HG02610 (cell line): Measurements from ENCODE around the gene MNT.

Experiments used
- ATAC-seq: cut with Tn5 transposase; IDR thresholded peaks from one replicate; pipeline ENCODE4 v1.9.1; 2021; ENCODE audit warnings: mild to moderate bottlenecking, moderate library complexity; ENCODE audit not compliant: unreplicated experiment

Gene MNT

GRCh38 chr17:2383628-2384167, 17.2 kb downstream of the MNT start:
- no peak for ATAC-seq

- no peak for ATAC-seq
Observed at GRCh38 chr17:2380950-2381649, 19.8 kb downstream of the MNT start.

GRCh38 chr17:2380226-2380922, 20.5 kb downstream of the MNT start:
- ATAC-seq: no peak

- no peak for ATAC-seq
Observed at GRCh38 chr17:2379489-2380225, 21.2 kb downstream of the MNT start.

- no peak for ATAC-seq
Observed at GRCh38 chr17:2378905-2379304, 22.0 kb downstream of the MNT start.

GRCh38 chr17:2377659-2378058, 23.2 kb downstream of the MNT start:
- no peak for ATAC-seq

- no peak for ATAC-seq
Observed at GRCh38 chr17:2376107-2376506, 24.8 kb downstream of the MNT start.

GRCh38 chr17:2375406-2375805, 25.5 kb downstream of the MNT start:
- ATAC-seq: no peak

- no peak for ATAC-seq
Observed at GRCh38 chr17:2374549-2375285, 26.1 kb downstream of the MNT start.

GRCh38 chr17:2373179-2373578, 27.7 kb downstream of the MNT start:
- no peak for ATAC-seq

- ATAC-seq: no peak
Observed at GRCh38 chr17:2372681-2373080, 28.2 kb downstream of the MNT start.

- no peak for ATAC-seq
Observed at GRCh38 chr17:2372180-2372579, 28.7 kb downstream of the MNT start.

GRCh38 chr17:2371183-2372130, 29.4 kb downstream of the MNT start:
- no peak for ATAC-seq

GRCh38 chr17:2370211-2370589, 30.7 kb downstream of the MNT start:
- no peak for ATAC-seq

GRCh38 chr17:2369551-2370210, 31.2 kb downstream of the MNT start:
- no peak for ATAC-seq

GRCh38 chr17:2369039-2369438, 31.8 kb downstream of the MNT start:
- no peak for ATAC-seq

- no peak for ATAC-seq
Observed at GRCh38 chr17:2368359-2368758, 32.5 kb downstream of the MNT start.

- ATAC-seq: no peak
Observed at GRCh38 chr17:2366747-2367494, 33.9 kb downstream of the MNT start.

GRCh38 chr17:2365132-2365531, 35.7 kb downstream of the MNT start:
- no peak for ATAC-seq
